IMR-90 (cell line): ENCODE measurements around the gene TSKU. TPM values are rescaled to one million over a fixed set of nuclear protein-coding genes. Genes with fewer than 3 reads are reported as not detected.
A peak's percentile ranks its signal among the peaks of the same experiment; 100 is the strongest.

Source experiments
- ATAC-seq: fragments of 200-7000 bp; cut with Tn5 transposase; 2 replicates; pipeline ENCODE4 v1.9.1; 2020; ENCODE audit warnings: low read depth, mild to moderate bottlenecking, moderate library complexity
- BruUV-seq: library from RNA; stranded (reverse); fragments of 400-500 nt; replicated peaks from 2 replicates; lab custom pipeline; 2021; lab: Mats Ljungman, UMichigan
- CTCF ChIA-PET: fragments of 300-600 bp; formaldehyde crosslinking; extraction: SDS; loops from one replicate; lab custom pipeline; 2021; ENCODE audit warnings: antibody characterized with exemption; lab: Yijun Ruan, JAX
- POLR2A ChIA-PET: fragments of 300-600 bp; sonication (Branson Sonifier 250); formaldehyde crosslinking; loops from one replicate; lab custom pipeline; 2022; ENCODE audit warnings: antibody characterized with exemption; ENCODE audit not compliant: unreplicated experiment; lab: Charles Lee
- DNase-seq: peaks from one replicate; pipeline ENCODE4 v3.0.0; 2013
- H2AFZ ChIP-seq: replicated peaks from 2 replicates; pipeline ENCODE3; 2013; ENCODE audit warnings: low read length, mild to moderate bottlenecking; ENCODE audit not compliant: poor library complexity
- H2AK5ac ChIP-seq: 2 replicates; pipeline ENCODE4 v1.6.1; 2013; ENCODE audit warnings: low read depth, low read length, inconsistent platforms
- H2AK9ac ChIP-seq: replicated peaks from 2 replicates; pipeline ENCODE3; 2013; ENCODE audit warnings: mild to moderate bottlenecking, low read depth, low read length, moderate library complexity; ENCODE audit not compliant: poor library complexity
- H2BK120ac ChIP-seq: 2 replicates; pipeline ENCODE4 v1.6.1; 2013; ENCODE audit warnings: low read depth, low read length, inconsistent platforms
- H2BK15ac ChIP-seq: 3 replicates; pipeline ENCODE4 v1.6.1; 2013; ENCODE audit warnings: low read depth, low read length, inconsistent platforms
- H2BK20ac ChIP-seq: 2 replicates; pipeline ENCODE4 v1.6.1; 2013; ENCODE audit warnings: low read depth, mild to moderate bottlenecking, inconsistent platforms, low read length, moderate library complexity
- H2BK5ac ChIP-seq: 2 replicates; pipeline ENCODE4 v1.6.1; 2013; ENCODE audit warnings: mild to moderate bottlenecking, low read depth, low read length, inconsistent platforms; ENCODE audit not compliant: poor library complexity, severe bottlenecking
- H3K14ac ChIP-seq: replicated peaks from 2 replicates; pipeline ENCODE4 v1.6.1; 2013; ENCODE audit warnings: low read depth, low read length, inconsistent platforms
- H3K18ac ChIP-seq: 2 replicates; pipeline ENCODE4 v1.6.1; 2013; ENCODE audit warnings: low read depth, low read length, control low read depth
- H3K23ac ChIP-seq: 2 replicates; pipeline ENCODE4 v1.6.1; 2013; ENCODE audit warnings: low read depth, low read length, inconsistent platforms
- H3K27ac ChIP-seq: 2 replicates; pipeline ENCODE4 v1.5.1; 2013; ENCODE audit warnings: mild to moderate bottlenecking, control low read depth, low read length; ENCODE audit not compliant: insufficient read depth
- H3K27me3 ChIP-seq: 2 replicates; pipeline ENCODE4 v1.6.1; 2013; ENCODE audit warnings: low read length; ENCODE audit not compliant: control insufficient read depth, insufficient read depth
- H3K36me3 ChIP-seq: 2 replicates; pipeline ENCODE4 v1.6.1; 2013; ENCODE audit warnings: low read length, mixed read lengths; ENCODE audit not compliant: control insufficient read depth, insufficient read depth
- H3K4ac ChIP-seq: 2 replicates; pipeline ENCODE4 v1.6.1; 2013; ENCODE audit warnings: low read depth, low read length, inconsistent platforms
- H3K4me1 ChIP-seq: 2 replicates; pipeline ENCODE4 v1.6.1; 2013; ENCODE audit warnings: low read length, mixed read lengths; ENCODE audit not compliant: control insufficient read depth, insufficient read depth
- H3K4me2 ChIP-seq: 2 replicates; pipeline ENCODE4 v1.6.1; 2013; ENCODE audit warnings: low read depth, mild to moderate bottlenecking, control low read depth, low read length, moderate library complexity
- H3K4me3 ChIP-seq: 2 replicates; pipeline ENCODE4 v1.5.1; 2013; ENCODE audit warnings: low read depth, mild to moderate bottlenecking, control low read depth, low read length, moderate library complexity; ENCODE audit not compliant: insufficient read depth
- H3K56ac ChIP-seq: 2 replicates; pipeline ENCODE4 v1.6.1; 2013; ENCODE audit warnings: low read length, inconsistent platforms; ENCODE audit not compliant: insufficient read depth; ENCODE audit errors: extremely low read depth
- H3K79me1 ChIP-seq, 2 experiments: 2 replicates each; pipeline ENCODE4 v1.6.1; 2013; ENCODE audit warnings: low read length in 2 of 2, inconsistent platforms in 1 of 2, low read depth in 1 of 2
- H3K9ac ChIP-seq: 2 replicates; pipeline ENCODE4 v1.6.1; 2013; ENCODE audit warnings: low read depth, low read length, control low read depth
- H3K9me1 ChIP-seq: 2 replicates; pipeline ENCODE4 v1.6.1; 2013; ENCODE audit warnings: low read length, inconsistent platforms; ENCODE audit not compliant: insufficient read depth
- H3K9me3 ChIP-seq: 2 replicates; pipeline ENCODE4 v1.6.1; 2013; ENCODE audit warnings: low read length; ENCODE audit not compliant: control insufficient read depth, insufficient read depth
- H4K20me1 ChIP-seq: 2 replicates; pipeline ENCODE4 v1.6.1; 2013; ENCODE audit warnings: low read length, inconsistent platforms; ENCODE audit not compliant: insufficient read depth
- H4K5ac ChIP-seq: 2 replicates; pipeline ENCODE4 v1.6.1; 2013; ENCODE audit warnings: mild to moderate bottlenecking, low read depth, low read length, control low read depth
- H4K8ac ChIP-seq, 2 experiments: 2 replicates each; pipeline ENCODE4 v1.6.1; 2013; ENCODE audit warnings: low read depth in 2 of 2, low read length in 2 of 2, control low read depth in 1 of 2, inconsistent platforms in 1 of 2
- H4K91ac ChIP-seq: 2 replicates; pipeline ENCODE4 v1.6.1; 2013; ENCODE audit warnings: low read depth, low read length, inconsistent platforms; ENCODE audit not compliant: insufficient read depth
- CEBPB ChIP-seq: IDR thresholded peaks from 2 replicates; pipeline ENCODE4 v1.6.1; 2012; ENCODE audit warnings: low read depth, low read length, improper control_type of control experiment
- FOS ChIP-seq: fragments of 150-350 bp; IDR thresholded peaks from 2 replicates; pipeline ENCODE4 v1.6.1; 2016; ENCODE audit warnings: low read depth, low read length
- MXI1 ChIP-seq: IDR thresholded peaks from 2 replicates; pipeline ENCODE4 v1.6.1; 2012; ENCODE audit warnings: low read depth, mild to moderate bottlenecking, low read length, moderate library complexity, borderline replicate concordance
- RCOR1 ChIP-seq: IDR thresholded peaks from 2 replicates; pipeline ENCODE4 v1.6.1; 2012; ENCODE audit warnings: mild to moderate bottlenecking, low read length, improper control_type of control experiment; ENCODE audit not compliant: insufficient replicate concordance
- WGBS, 2 experiments: methylation state at CpG; one replicate each; pipeline versions ENCODE4 v1.1.5 to v1.1.7; 2013; ENCODE audit warnings: missing lambda C conversion rate in 2 of 2; ENCODE audit not compliant: insufficient read length in 1 of 2; ENCODE audit errors: extremely low coverage in 2 of 2; 5-methylcytosine and 5-hydroxymethylcytosine counted together
- dilution Hi-C: fragments of 300-500 bp; cut with HindIII; formaldehyde crosslinking; loops from one replicate; pipeline ENCODE4 v1.14.3; 2018; ENCODE audit warnings: low sequenced_read_pairs; ENCODE audit not compliant: unreplicated experiment
- in situ Hi-C: fragments of 300-500 bp; cut with MboI; formaldehyde crosslinking; loops from 3 replicates; pipeline ENCODE4 v1.14.3; 2019; ENCODE audit warnings: low sequenced_read_pairs, inconsistent platforms, mixed read lengths
- intact Hi-C: fragments of 100-400 bp; cut with micrococcal nuclease; formaldehyde crosslinking; loops from 2 replicates; pipeline ENCODE4 v1.10.0; 2022
- polyA plus RNA-seq, 3 experiments: library from polyadenylated mRNA; depleted of rRNA; stranded (reverse); fragments of >200 nt; gene quantifications; 2 replicates each; pipeline ENCODE4 v1.2.3, GENCODE V29; 2012; ENCODE audit warnings: low replicate concordance in 1 of 3
- total RNA-seq: library from RNA; depleted of rRNA; stranded (reverse); fragments of >200 nt; gene quantifications from 2 replicates; pipeline ENCODE4 v1.2.3, GENCODE V29; 2012
- TF ChIP-seq, protein P1 (sequence below): fragments of 150-350 bp; IDR thresholded peaks from 2 replicates; pipeline ENCODE4 v1.6.1; 2016; ENCODE audit warnings: low read depth, mild to moderate bottlenecking, low read length, moderate library complexity, borderline replicate concordance

TSKU gene
- total and polyA plus RNA-seq, 2 of the 4 experiments (the other 2 are of a cell fraction), result 6.8 to 26.6 TPM

DNA sequence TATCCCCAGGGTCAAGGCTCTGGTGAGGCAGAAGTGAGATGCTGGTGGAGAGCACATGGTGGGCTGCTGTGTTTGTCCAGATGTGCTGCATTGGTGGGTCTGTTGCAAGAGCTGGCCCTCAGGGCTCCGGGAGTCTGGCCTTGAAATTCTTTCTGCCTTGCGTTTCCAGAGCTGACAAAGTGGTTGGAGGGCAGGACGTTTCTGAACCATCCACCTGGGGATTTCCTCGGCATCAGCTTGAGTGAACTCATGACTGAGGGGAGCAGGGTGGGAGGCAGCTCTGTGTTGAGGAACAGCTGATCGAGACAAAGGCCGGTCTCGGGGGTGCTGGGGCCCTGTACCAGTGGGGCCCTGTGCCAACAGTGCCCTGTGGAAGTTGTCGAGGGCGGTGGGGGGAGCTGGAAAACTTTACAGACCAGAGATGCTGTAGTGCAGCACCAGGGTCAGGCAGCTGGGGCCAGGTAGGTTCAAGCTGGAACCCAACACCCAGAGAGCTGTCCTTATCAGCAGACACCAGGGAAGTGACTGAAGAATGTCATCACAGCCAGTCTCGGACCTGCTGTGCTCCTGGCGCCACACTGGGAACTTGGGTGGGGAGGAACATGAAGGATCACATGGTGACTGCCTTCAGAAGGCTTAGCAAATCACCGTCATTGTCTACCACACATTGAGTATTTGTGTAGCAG, 4.9 kb downstream of the TSKU start:
- Histone ChIP-seq H3K9ac (no peak overlapping the region), H2BK120ac (no peak overlapping the region), H4K20me1 (peaks cover 81% of the 10 kb centered on the region), H3K4me2 (no peak overlapping the region), H4K91ac (no peak overlapping the region), H3K4me1 (peaks cover 14% of the 10 kb centered on the region; the same call in 1 of the 2 replicates), H3K9me1 (peaks cover 19% of the 10 kb centered on the region), H3K4me3 (no peak overlapping the region), H3K79me1 (peaks cover 33 to 87% of the 10 kb centered on the region in 2 experiments), H3K27ac (no peak overlapping the region), H3K9me3 (no peaks in the 10 kb centered on the region), H2BK20ac (no peak overlapping the region), H2BK5ac (no peak overlapping the region), H3K27me3 (no peaks in the 10 kb centered on the region), H2AK9ac (no peak overlapping the region), H2AFZ (no peak overlapping the region), H3K56ac (no peak overlapping the region), H3K36me3 (peaks cover 17% of the 10 kb centered on the region; the same call in 1 of the 2 replicates), H3K14ac (0 out of 2 replicates have a peak overlapping the region, but pooled peaks have one; percentile 29), H3K4ac (no peak overlapping the region), H2BK15ac (no peak overlapping the region; the same call in 2 of the 3 replicates), H3K23ac (no peak overlapping the region), H4K8ac (no peak overlapping the region), H3K18ac (no peak overlapping the region), H2AK5ac (peak overlapping the region; percentile 53), H4K5ac (no peak overlapping the region)
- no TSS peak for BruUV-seq
- WGBS, 2 experiments, result 57% methylated on average over 5 of the region's 12 CpGs; no CpG with 5 or more reads in 1 of the 2 experiments
- TF ChIP-seq, protein P1, sequence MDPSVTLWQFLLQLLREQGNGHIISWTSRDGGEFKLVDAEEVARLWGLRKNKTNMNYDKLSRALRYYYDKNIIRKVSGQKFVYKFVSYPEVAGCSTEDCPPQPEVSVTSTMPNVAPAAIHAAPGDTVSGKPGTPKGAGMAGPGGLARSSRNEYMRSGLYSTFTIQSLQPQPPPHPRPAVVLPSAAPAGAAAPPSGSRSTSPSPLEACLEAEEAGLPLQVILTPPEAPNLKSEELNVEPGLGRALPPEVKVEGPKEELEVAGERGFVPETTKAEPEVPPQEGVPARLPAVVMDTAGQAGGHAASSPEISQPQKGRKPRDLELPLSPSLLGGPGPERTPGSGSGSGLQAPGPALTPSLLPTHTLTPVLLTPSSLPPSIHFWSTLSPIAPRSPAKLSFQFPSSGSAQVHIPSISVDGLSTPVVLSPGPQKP, result no peak
- TF ChIP-seq RCOR1 (no peak), CEBPB (peak; percentile 50; the same call in 1 of the 2 replicates), MXI1 (peak; percentile 50; the same call in 1 of the 2 replicates), FOS (no peak)
- ChIA-PET CTCF (interaction anchor here (1.0 kb wide), 2 partner anchors 16 to 131 kb away, joined by 3 read pairs; no protein-coding TSS in a partner anchor), POLR2A (no interaction called here)
- intact Hi-C loops (no loop called here), dilution Hi-C loops (no loop called here), in situ Hi-C loops (loop anchor here (5.0 kb wide), 1 partner anchor 46 kb away; no protein-coding TSS in a partner anchor)
- DNase-seq (peak; percentile 76), ATAC-seq (no peak)
